ENCODE measurements around the gene ATRN. TPM values are rescaled to one million over a fixed set of nuclear protein-coding genes. Genes with fewer than 3 reads are reported as not detected.

The ATRN gene
- polyA plus RNA-seq, 1 experiment = 59.7 TPM

DNA sequence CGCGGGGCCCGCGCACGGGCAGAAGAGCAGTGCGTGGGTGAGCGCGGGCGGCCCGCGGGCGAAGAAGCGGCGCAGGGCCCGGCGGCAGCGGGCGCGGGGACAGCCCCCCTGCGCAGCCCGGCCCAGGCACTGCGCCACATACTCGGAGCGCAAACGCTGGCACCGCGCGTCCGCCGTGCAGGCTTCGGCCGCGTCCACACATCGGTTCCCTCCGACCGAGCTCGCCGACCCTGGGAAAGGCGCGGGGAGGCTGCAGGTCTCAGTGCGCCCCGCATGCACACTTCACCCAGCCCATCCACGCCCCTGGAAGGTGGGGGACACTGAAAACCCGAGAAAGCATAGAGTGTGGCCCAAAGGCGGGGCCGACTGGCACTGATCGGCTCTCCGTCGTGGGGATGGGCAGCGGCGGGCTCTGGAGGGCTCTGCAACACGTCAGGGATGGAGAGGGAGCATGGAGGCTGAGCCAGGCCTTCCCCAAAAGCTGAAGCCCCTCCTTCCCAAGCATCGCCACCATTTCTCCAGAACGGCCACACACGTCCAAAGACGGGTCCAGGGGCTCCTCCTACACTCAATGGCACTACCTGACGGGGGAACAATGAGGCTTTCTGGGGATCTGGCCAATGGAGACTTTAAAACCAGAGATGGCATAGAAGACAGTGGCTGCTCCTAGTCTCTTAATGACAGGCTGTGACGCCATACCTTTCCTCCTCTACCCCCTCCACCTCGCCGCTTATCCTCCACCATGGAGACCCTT is 190.4 kb downstream of the ATRN start:
- POLR2A ChIA-PET = no interaction called here
- Histone ChIP-seq H3K27me3 (ENCODE audit: control insufficient read depth, insufficient read depth, low read length) (peaks cover 47% of the 10 kb centered on the region), H3K4me3 (ENCODE audit: low read depth, low read length) (no peak overlapping the region), H3K9me3 (ENCODE audit: control insufficient read depth, insufficient read depth, low read length) (peaks cover 3% of the 10 kb centered on the region; the same call in 1 of the 2 replicates), H3K27ac (ENCODE audit: low read depth, low read length) (no peak overlapping the region)
- TF ChIP-seq, protein P1, sequence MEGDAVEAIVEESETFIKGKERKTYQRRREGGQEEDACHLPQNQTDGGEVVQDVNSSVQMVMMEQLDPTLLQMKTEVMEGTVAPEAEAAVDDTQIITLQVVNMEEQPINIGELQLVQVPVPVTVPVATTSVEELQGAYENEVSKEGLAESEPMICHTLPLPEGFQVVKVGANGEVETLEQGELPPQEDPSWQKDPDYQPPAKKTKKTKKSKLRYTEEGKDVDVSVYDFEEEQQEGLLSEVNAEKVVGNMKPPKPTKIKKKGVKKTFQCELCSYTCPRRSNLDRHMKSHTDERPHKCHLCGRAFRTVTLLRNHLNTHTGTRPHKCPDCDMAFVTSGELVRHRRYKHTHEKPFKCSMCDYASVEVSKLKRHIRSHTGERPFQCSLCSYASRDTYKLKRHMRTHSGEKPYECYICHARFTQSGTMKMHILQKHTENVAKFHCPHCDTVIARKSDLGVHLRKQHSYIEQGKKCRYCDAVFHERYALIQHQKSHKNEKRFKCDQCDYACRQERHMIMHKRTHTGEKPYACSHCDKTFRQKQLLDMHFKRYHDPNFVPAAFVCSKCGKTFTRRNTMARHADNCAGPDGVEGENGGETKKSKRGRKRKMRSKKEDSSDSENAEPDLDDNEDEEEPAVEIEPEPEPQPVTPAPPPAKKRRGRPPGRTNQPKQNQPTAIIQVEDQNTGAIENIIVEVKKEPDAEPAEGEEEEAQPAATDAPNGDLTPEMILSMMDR (IDR thresholded peaks at IDR 0.05; ENCODE audit: low read depth, low read length) = no peak
- DNase-seq (ENCODE audit: low read depth, low spot score) = no peak
- CTCF ChIA-PET = interaction anchor here (0.6 kb wide), 1 partner anchor 56 kb away, joined by 5 read pairs; no protein-coding TSS in a partner anchor

DNA sequence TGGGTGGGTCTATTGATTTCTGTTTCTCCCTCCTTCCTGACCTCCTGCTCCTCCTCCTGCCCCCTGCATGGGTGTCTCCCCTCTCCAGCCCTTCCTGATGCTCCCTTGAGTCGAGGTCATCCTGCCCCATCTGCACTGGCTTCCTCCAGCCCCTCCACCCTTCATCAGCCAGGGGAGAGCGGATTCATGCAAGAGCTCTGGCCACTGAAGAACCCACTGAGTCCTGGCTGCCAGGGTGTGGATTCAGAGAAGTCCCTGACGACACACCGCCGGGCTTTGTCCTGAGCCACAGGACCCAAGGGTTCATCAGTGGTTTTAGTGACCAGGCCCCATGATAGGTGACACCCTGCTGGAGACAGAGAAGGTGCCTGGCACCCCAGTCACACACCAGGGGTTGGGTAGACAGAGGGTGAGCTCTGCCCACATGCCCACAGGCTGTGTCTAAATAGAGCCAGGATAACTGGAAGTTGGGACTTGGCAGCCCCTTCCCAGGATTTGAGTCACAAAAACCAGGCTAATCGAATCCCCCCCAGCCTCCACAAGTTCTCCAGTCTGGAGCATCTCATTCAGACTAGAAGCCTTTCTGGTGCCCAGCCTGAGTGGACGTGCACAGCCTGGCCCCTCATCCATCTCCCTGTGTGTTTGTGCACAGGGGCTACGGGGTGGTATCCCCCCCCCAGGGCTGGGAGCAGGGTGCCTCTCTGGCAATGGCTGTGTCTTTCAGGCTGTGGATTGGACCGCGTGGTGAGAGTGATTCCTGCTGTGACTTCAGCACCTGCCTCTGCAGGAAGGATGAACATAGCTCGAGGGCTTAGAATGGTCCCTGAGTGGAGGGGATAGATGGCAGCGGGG is 191.2 kb downstream of the ATRN start:
- Histone ChIP-seq H3K4me3 (ENCODE audit: low read depth, low read length) (no peak overlapping the region), H3K9me3 (ENCODE audit: control insufficient read depth, insufficient read depth, low read length) (peaks cover 3% of the 10 kb centered on the region; the same call in 1 of the 2 replicates), H3K27me3 (ENCODE audit: control insufficient read depth, insufficient read depth, low read length) (peaks cover 42% of the 10 kb centered on the region), H3K27ac (ENCODE audit: low read depth, low read length) (no peak overlapping the region)
- ChIA-PET POLR2A (no interaction called here), CTCF (interaction anchor here (0.6 kb wide), 1 partner anchor 55 kb away, joined by 5 read pairs; no protein-coding TSS in a partner anchor)
- no peak for DNase-seq (ENCODE audit: low read depth, low spot score)
- TF ChIP-seq, protein P1 (IDR thresholded peaks at IDR 0.05; ENCODE audit: low read depth, low read length) = no peak

DNA sequence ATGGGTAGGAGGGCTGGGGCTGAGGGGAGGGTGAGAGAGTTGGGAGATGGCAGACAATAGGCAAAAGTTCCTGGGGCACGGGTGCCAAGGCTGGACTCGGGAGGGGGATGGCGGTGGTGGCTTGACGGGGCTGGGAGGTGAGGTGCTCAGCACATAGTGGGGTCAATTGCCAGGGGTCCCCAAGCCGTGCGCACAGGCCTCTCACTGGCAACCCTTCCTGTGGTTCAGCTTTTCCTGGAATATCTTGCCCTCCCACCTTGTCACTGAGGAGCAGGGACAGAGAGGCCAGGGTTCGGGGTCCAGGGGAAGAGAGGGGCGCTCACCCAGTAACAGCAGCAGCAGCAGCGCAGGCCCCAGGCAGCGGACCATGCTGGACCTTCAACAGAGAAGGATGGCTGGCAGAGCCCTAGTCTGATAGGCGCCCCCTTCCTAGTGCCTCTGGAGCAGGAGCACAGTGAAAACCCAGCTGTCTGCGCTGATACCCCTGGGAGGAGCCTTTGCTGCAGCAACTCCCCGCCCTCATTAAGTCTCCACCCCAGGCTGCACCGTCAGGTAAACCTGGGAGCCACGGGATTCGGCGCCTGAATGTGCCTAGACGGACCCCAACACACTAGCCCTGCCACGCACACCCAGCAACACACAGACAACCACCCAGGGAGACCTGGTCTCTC is 192.3 kb downstream of the ATRN start, which contains the start of gene GFRA4:
Gene GFRA4 (minus strand): TSS at position 369 of the 671 bp plus-strand sequence. CDS start 0 bp downstream, at position 369.
- DNase-seq (ENCODE audit: low read depth, low spot score) = no peak

DNA sequence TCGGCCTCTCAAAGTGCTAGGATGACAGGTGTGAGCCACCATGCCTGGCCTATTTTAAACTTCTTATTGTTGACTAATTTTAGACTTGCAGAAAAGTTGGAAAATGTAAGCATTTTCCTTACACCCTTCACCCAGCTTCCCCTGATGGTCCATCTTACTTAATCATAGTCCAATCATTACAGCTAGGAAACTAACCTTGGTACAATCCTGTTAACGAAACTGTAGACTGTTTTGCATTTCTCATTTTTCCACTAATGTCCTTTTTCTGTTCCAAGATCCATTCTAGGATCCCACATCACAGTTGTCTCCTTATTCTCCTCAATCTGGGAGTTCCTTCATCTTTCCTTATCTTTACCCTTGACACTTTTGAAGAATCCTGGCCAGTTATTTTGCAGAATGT is 193.0 kb downstream of the ATRN start:
- peaks cover 36% of the 10 kb centered on the region for H3K27me3 ChIP-seq (ENCODE audit: control insufficient read depth, insufficient read depth, low read length)
- CTCF ChIA-PET = no interaction called here
- no peak for DNase-seq (ENCODE audit: low read depth, low spot score)
- no peak overlapping the region for H3K27ac ChIP-seq (ENCODE audit: low read depth, low read length)
- TF ChIP-seq, protein P1 (IDR thresholded peaks at IDR 0.05; ENCODE audit: low read depth, low read length) = no peak
- POLR2A ChIA-PET = no interaction called here
- H3K4me3 ChIP-seq (ENCODE audit: low read depth, low read length) = no peak overlapping the region
- peaks cover 3% of the 10 kb centered on the region; the same call in 1 of the 2 replicates for H3K9me3 ChIP-seq (ENCODE audit: control insufficient read depth, insufficient read depth, low read length)

More for the DNA sequence above, 192.3 kb downstream of the ATRN start, which contains the start of gene GFRA4:
- no peak within 1 kb of the TSS for H3K27ac ChIP-seq (ENCODE audit: low read depth, low read length)
- ChIA-PET POLR2A (no interaction called here), CTCF (no interaction called here)
- H3K9me3 ChIP-seq (ENCODE audit: control insufficient read depth, insufficient read depth, low read length) = peaks cover 3% of the 10 kb centered on the region; the same call in 1 of the 2 replicates
- TF ChIP-seq, protein P1 (IDR thresholded peaks at IDR 0.05; ENCODE audit: low read depth, low read length) = no peak
- H3K4me3 ChIP-seq (ENCODE audit: low read depth, low read length) = no peak within 1 kb of the TSS
- H3K27me3 ChIP-seq (ENCODE audit: control insufficient read depth, insufficient read depth, low read length) = peaks cover 40% of the 10 kb centered on the region

All from AG04450 (cell line).